Skeletal muscle satellite cell (primary cell): ENCODE measurements around the gene GPATCH1.

Experiments
- H3K27me3 ChIP-seq: 2 replicates; pipeline ENCODE4 v1.7.0; 2013; ENCODE audit warnings: low read length; ENCODE audit not compliant: control insufficient read depth, insufficient read depth
- H3K36me3 ChIP-seq: 2 replicates; pipeline ENCODE4 v1.7.0; 2013; ENCODE audit warnings: mild to moderate bottlenecking, control low read depth, low read length; ENCODE audit not compliant: insufficient read depth
- H3K4me1 ChIP-seq: 2 replicates; pipeline ENCODE4 v1.7.0; 2013; ENCODE audit warnings: low read length; ENCODE audit not compliant: control insufficient read depth, insufficient read depth
- H3K4me2 ChIP-seq: 2 replicates; pipeline ENCODE4 v1.7.0; 2013; ENCODE audit warnings: mild to moderate bottlenecking, low read length
- H3K4me3 ChIP-seq: 2 replicates; pipeline ENCODE4 v1.7.0; 2013; ENCODE audit warnings: low read length
- H3K9ac ChIP-seq: 2 replicates; pipeline ENCODE4 v1.7.0; 2013; ENCODE audit warnings: mild to moderate bottlenecking, low read depth, low read length, moderate library complexity
- H3K9me3 ChIP-seq: replicated peaks from 2 replicates; pipeline ENCODE4 v1.7.0; 2013; ENCODE audit warnings: mild to moderate bottlenecking, control low read depth, low read length

The GPATCH1 gene

GRCh38 chr19:33066543-33066942 is 14.4 kb upstream of the GPATCH1 start:
- no peak overlapping the region for H3K4me2 ChIP-seq
- H3K36me3 ChIP-seq: no peaks in the 10 kb centered on the region
- H3K9ac ChIP-seq: no peak overlapping the region
- H3K4me3 ChIP-seq: no peak overlapping the region
- H3K9me3 ChIP-seq: no peaks in the 10 kb centered on the region
- H3K4me1 ChIP-seq: peaks cover 5% of the 10 kb centered on the region
- H3K27me3 ChIP-seq: peaks cover 5% of the 10 kb centered on the region

GRCh38 chr19:33067121-33067520 is 13.9 kb upstream of the GPATCH1 start:
- no peak overlapping the region for H3K4me2 ChIP-seq
- H3K4me1 ChIP-seq: peaks cover 5% of the 10 kb centered on the region
- H3K4me3 ChIP-seq: no peak overlapping the region
- peaks cover 5% of the 10 kb centered on the region for H3K27me3 ChIP-seq
- no peak overlapping the region for H3K9ac ChIP-seq
- no peaks in the 10 kb centered on the region for H3K36me3 ChIP-seq
- H3K9me3 ChIP-seq: no peaks in the 10 kb centered on the region

GRCh38 chr19:33071887-33072286 is 9.1 kb upstream of the GPATCH1 start:
- H3K36me3 ChIP-seq: no peaks in the 10 kb centered on the region
- no peak overlapping the region for H3K9ac ChIP-seq
- no peak overlapping the region for H3K4me3 ChIP-seq
- H3K4me1 ChIP-seq: no peaks in the 10 kb centered on the region
- no peak overlapping the region for H3K4me2 ChIP-seq
- H3K27me3 ChIP-seq: no peaks in the 10 kb centered on the region
- H3K9me3 ChIP-seq: no peaks in the 10 kb centered on the region

- Histone ChIP-seq H3K4me3 (no peak overlapping the region), H3K4me1 (peaks cover 13% of the 10 kb centered on the region), H3K9me3 (no peaks in the 10 kb centered on the region), H3K4me2 (no peak overlapping the region), H3K36me3 (no peaks in the 10 kb centered on the region), H3K9ac (no peak overlapping the region), H3K27me3 (no peaks in the 10 kb centered on the region)
Measured at GRCh38 chr19:33075519-33075918, 5.5 kb upstream of the GPATCH1 start.

GRCh38 chr19:33085570-33086128 is 4.7 kb downstream of the GPATCH1 start:
- H3K36me3 ChIP-seq: peaks cover 8% of the 10 kb centered on the region
- no peak overlapping the region for H3K4me2 ChIP-seq
- H3K4me3 ChIP-seq: no peak overlapping the region
- H3K27me3 ChIP-seq: no peaks in the 10 kb centered on the region
- H3K9ac ChIP-seq: no peak overlapping the region
- no peaks in the 10 kb centered on the region for H3K9me3 ChIP-seq
- peaks cover 8% of the 10 kb centered on the region for H3K4me1 ChIP-seq

GRCh38 chr19:33086955-33087354 is 6.0 kb downstream of the GPATCH1 start:
- Histone ChIP-seq H3K9me3 (no peaks in the 10 kb centered on the region), H3K4me2 (no peak overlapping the region), H3K4me1 (peaks cover 4% of the 10 kb centered on the region), H3K27me3 (no peaks in the 10 kb centered on the region), H3K9ac (no peak overlapping the region), H3K4me3 (no peak overlapping the region), H3K36me3 (peaks cover 11% of the 10 kb centered on the region)

- no peak overlapping the region for H3K9ac ChIP-seq
- H3K36me3 ChIP-seq: peaks cover 23% of the 10 kb centered on the region
- no peaks in the 10 kb centered on the region for H3K9me3 ChIP-seq
- no peaks in the 10 kb centered on the region for H3K4me1 ChIP-seq
- no peak overlapping the region for H3K4me3 ChIP-seq
- no peak overlapping the region for H3K4me2 ChIP-seq
- H3K27me3 ChIP-seq: no peaks in the 10 kb centered on the region
Measured at GRCh38 chr19:33089010-33089409, 8.0 kb downstream of the GPATCH1 start.

GRCh38 chr19:33090179-33090578 is 9.2 kb downstream of the GPATCH1 start:
- Histone ChIP-seq H3K4me2 (no peak overlapping the region), H3K4me1 (no peaks in the 10 kb centered on the region), H3K27me3 (no peaks in the 10 kb centered on the region), H3K9ac (no peak overlapping the region), H3K4me3 (no peak overlapping the region), H3K36me3 (peaks cover 30% of the 10 kb centered on the region), H3K9me3 (no peaks in the 10 kb centered on the region)

GRCh38 chr19:33093420-33094210 is 12.6 kb downstream of the GPATCH1 start:
- Histone ChIP-seq H3K36me3 (peaks cover 52% of the 10 kb centered on the region), H3K4me2 (no peak overlapping the region), H3K4me1 (no peaks in the 10 kb centered on the region)

GRCh38 chr19:33094436-33095067 is 13.6 kb downstream of the GPATCH1 start:
- Histone ChIP-seq H3K27me3 (no peaks in the 10 kb centered on the region), H3K4me2 (no peak overlapping the region), H3K9ac (no peak overlapping the region), H3K4me1 (no peaks in the 10 kb centered on the region), H3K9me3 (no peaks in the 10 kb centered on the region), H3K4me3 (no peak overlapping the region), H3K36me3 (peaks cover 47% of the 10 kb centered on the region)

More at GRCh38 chr19:33093420-33094210, 12.6 kb downstream of the GPATCH1 start:
- no peaks in the 10 kb centered on the region for H3K27me3 ChIP-seq
- no peak overlapping the region for H3K9ac ChIP-seq
- H3K4me3 ChIP-seq: no peak overlapping the region
- H3K9me3 ChIP-seq: no peaks in the 10 kb centered on the region

- no peaks in the 10 kb centered on the region for H3K27me3 ChIP-seq
- H3K4me2 ChIP-seq: no peak overlapping the region
- H3K9me3 ChIP-seq: no peaks in the 10 kb centered on the region
- peaks cover 52% of the 10 kb centered on the region for H3K36me3 ChIP-seq
- no peak overlapping the region for H3K9ac ChIP-seq
- no peaks in the 10 kb centered on the region for H3K4me1 ChIP-seq
- H3K4me3 ChIP-seq: no peak overlapping the region
Measured at GRCh38 chr19:33096005-33096404, 15.0 kb downstream of the GPATCH1 start.
